ENCODE measurements around the gene ACTG1. TPM values are rescaled to one million over a fixed set of nuclear protein-coding genes. Genes with fewer than 3 reads are reported as not detected.
A peak's percentile ranks its signal among the peaks of the same experiment; 100 is the strongest.

ACTG1 gene
- total RNA-seq, 1 experiment from 2014 or later: 4,160 TPM

DNA sequence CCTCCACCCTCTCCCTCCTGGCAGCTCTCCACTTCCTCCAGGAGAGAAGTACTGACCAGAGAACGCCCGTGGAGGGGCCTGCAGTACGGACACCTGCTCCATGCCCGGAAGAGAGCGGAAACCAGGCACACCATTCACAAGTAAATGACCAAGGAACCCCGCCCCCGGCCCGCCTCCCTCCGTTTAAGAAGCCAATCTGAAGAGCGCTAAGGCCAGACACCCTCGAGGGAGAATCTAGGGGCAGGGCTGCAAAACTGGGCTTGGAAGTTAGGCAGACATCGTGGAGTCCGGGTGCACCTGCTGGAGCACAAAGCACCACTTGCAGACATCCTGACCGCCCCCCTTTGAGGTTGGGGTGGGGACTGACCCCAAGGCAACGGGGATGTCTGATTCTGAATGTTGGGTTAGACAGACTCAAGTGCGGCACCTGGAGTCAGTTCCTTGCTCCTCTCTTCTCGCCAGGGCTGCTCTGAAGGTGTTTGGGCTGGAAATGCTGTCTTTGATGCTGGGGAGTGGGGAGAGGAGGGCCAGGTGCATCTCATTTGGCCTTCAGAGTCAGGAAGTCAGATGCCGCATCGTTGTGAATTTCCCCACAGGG is 40.5 kb upstream of the ACTG1 start:
- H3K56ac ChIP-seq (ENCODE audit: insufficient read length, low read depth, low read length): no peak overlapping the region
- no peak overlapping the region for H2BK12ac ChIP-seq (ENCODE audit: insufficient read length, low read depth, low read length)
- H4K20me1 ChIP-seq (ENCODE audit: control insufficient read depth, insufficient read depth, insufficient read length): no peaks in the 10 kb centered on the region
- TF ChIP-seq, protein P1, sequence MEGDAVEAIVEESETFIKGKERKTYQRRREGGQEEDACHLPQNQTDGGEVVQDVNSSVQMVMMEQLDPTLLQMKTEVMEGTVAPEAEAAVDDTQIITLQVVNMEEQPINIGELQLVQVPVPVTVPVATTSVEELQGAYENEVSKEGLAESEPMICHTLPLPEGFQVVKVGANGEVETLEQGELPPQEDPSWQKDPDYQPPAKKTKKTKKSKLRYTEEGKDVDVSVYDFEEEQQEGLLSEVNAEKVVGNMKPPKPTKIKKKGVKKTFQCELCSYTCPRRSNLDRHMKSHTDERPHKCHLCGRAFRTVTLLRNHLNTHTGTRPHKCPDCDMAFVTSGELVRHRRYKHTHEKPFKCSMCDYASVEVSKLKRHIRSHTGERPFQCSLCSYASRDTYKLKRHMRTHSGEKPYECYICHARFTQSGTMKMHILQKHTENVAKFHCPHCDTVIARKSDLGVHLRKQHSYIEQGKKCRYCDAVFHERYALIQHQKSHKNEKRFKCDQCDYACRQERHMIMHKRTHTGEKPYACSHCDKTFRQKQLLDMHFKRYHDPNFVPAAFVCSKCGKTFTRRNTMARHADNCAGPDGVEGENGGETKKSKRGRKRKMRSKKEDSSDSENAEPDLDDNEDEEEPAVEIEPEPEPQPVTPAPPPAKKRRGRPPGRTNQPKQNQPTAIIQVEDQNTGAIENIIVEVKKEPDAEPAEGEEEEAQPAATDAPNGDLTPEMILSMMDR (conservative IDR thresholded peaks at IDR 0.05): no peak; the same call in 2 of the 3 replicates
- H3K79me1 ChIP-seq (ENCODE audit: insufficient read depth, low read depth, low read length, poor library complexity, severe bottlenecking): peaks cover 5% of the 10 kb centered on the region
- peak overlapping the region; percentile 78 to 96 (median 87); a peak in 6 of 7 replicates for H3K27ac Mint-ChIP-seq
- H3K14ac ChIP-seq (ENCODE audit: insufficient read depth, low read length): no peak overlapping the region
- peaks cover 16% of the 10 kb centered on the region in 2 experiments for H3K4me1 Mint-ChIP-seq
- H3K4me3 Mint-ChIP-seq: peak overlapping the region; percentile 84 to 89
- no peak overlapping the region for H2BK5ac ChIP-seq (ENCODE audit: insufficient read length, low read length)
- no peak overlapping the region for H4K8ac ChIP-seq (replicated peaks; ENCODE audit: insufficient read length, low read depth, low read length)
- DNase-seq: peak; percentile 98
- H2AK5ac ChIP-seq (ENCODE audit: insufficient read length, low read length): no peak overlapping the region
- no peak overlapping the region for H2AFZ ChIP-seq (ENCODE audit: low read length)
- no peak overlapping the region for H4K91ac ChIP-seq (ENCODE audit: insufficient read length, low read depth, low read length)
- no peak overlapping the region for H3K18ac ChIP-seq (ENCODE audit: insufficient read length, low read depth, low read length)
- no peaks in the 10 kb centered on the region for H3K9me3 ChIP-seq (ENCODE audit: control insufficient read depth, low read depth, low read length)
- H3K79me2 ChIP-seq (ENCODE audit: insufficient read depth, low read length): peaks cover 2% of the 10 kb centered on the region; the same call in 1 of the 2 replicates
- no peak overlapping the region for H3K23ac ChIP-seq (ENCODE audit: insufficient read length, low read depth, low read length)
- H3K27me3 Mint-ChIP-seq (ENCODE audit: low read depth): no peaks in the 10 kb centered on the region
- H2BK120ac ChIP-seq (ENCODE audit: low read depth, low read length, poor library complexity, severe bottlenecking): no peak overlapping the region
- H3K4me1 ChIP-seq (ENCODE audit: insufficient read depth, low read length): peaks cover 3% of the 10 kb centered on the region; the same call in 1 of the 2 replicates
- peak overlapping the region; percentile 31 for H3K9ac ChIP-seq (ENCODE audit: extremely low read depth, insufficient read length, low read length)
- no peaks in the 10 kb centered on the region for H3K27me3 ChIP-seq (ENCODE audit: insufficient read depth, low read length)
- H3K9me3 Mint-ChIP-seq: no peaks in the 10 kb centered on the region; a peak in 1 of 5 replicates
- WGBS (ENCODE audit: extremely low coverage, insufficient read length, low lambda C conversion rate): no CpG with 5 or more reads among the region's 19 CpGs
- H3K23me2 ChIP-seq (ENCODE audit: insufficient read length, low read depth, low read length, poor library complexity, severe bottlenecking): peaks cover 10% of the 10 kb centered on the region
- no peak overlapping the region for H2BK20ac ChIP-seq (ENCODE audit: low read depth, low read length, poor library complexity, severe bottlenecking)
- no peak overlapping the region for H3T11ph ChIP-seq (ENCODE audit: low read length)
- no peak overlapping the region for H2BK15ac ChIP-seq (ENCODE audit: low read depth, low read length)
- no peak overlapping the region for H4K5ac ChIP-seq (ENCODE audit: insufficient read length, low read depth, low read length)
- no peak overlapping the region for H3K4ac ChIP-seq (ENCODE audit: low read depth, low read length)
- peak overlapping the region; percentile 39 for H3K4me2 ChIP-seq (ENCODE audit: insufficient read depth, insufficient read length, low read length)
- H3K27ac ChIP-seq (ENCODE audit: insufficient read length, low read depth, low read length): no peak overlapping the region
- H3K36me3 Mint-ChIP-seq (ENCODE audit: insufficient read depth in 1 of 3, low read depth in 3 of 3): peaks cover 13 to 48% (median 38%) of the 10 kb centered on the region in 3 experiments; a peak in 6 of 7 replicates

Data from H9 (cell line).